Tibial artery (tissue), 4 donors: ENCODE results near the gene PLA2G2C.

ENCODE experiments used
- DNase-seq, 2 donors: peaks; one replicate each; pipeline ENCODE4 v3.0.0-alpha.2; 2019
- H3K27ac ChIP-seq, 2 donors: fragments of 200-600 bp; sonication (generic) in 1 of 2; 1 replicate in 1 of 2; 2 replicates in 1 of 2; pipeline ENCODE4 v1.5.1; 2018 to 2019; ENCODE audit warnings: mild to moderate bottlenecking in 1 of 2
- H3K27me3 ChIP-seq, 2 donors: fragments of 200-600 bp; sonication (generic) in 1 of 2; one replicate each; pipeline versions ENCODE4 v1.5.1 to v1.6.0; 2016 to 2019
- H3K36me3 ChIP-seq, 3 donors: fragments of 200-600 bp; sonication (generic) in 2 of 3; one replicate each; pipeline ENCODE4 v1.5.1; 2016 to 2019; ENCODE audit warnings: mild to moderate bottlenecking in 2 of 3
- H3K4me1 ChIP-seq, 4 donors: fragments of 200-600 bp; sonication (generic) in 2 of 4; 1 replicate in 3 of 4; 2 replicates in 1 of 4; pipeline ENCODE4 v1.5.1; 2016 to 2019
- H3K4me3 ChIP-seq, 2 donors: fragments of 200-600 bp; sonication (generic) in 1 of 2; 1 replicate in 1 of 2; 2 replicates in 1 of 2; pipeline ENCODE4 v1.5.1; 2018 to 2019; ENCODE audit warnings: mild to moderate bottlenecking in 2 of 2
- H3K9me3 ChIP-seq, 3 donors: fragments of 200-600 bp; sonication (generic) in 1 of 3; one replicate each; pipeline ENCODE4 v1.5.1; 2016 to 2019
- CTCF ChIP-seq, 2 experiments: fragments of 200-600 bp in 1 of 2; fragments of 450-650 bp in 1 of 2; IDR thresholded peaks; one replicate each; pipeline ENCODE4 v1.5.1; 2017 to 2019; ENCODE audit warnings: antibody characterized with exemption in 2 of 2, mild to moderate bottlenecking in 1 of 2, moderate library complexity in 1 of 2
- intact Hi-C: fragments of 100-400 bp; cut with DNase I; formaldehyde crosslinking; loops from one replicate; pipeline ENCODE4 v1.15.0; 2023; ENCODE audit warnings: low total_unique reads

PLA2G2C gene

GRCh38 chr1:20183035-20183434, 3.3 kb downstream of the PLA2G2C start:
- Histone ChIP-seq H3K27me3 (peaks cover 0 to 64% of the 10 kb centered on the region in 2 donors), H3K9me3 (no peaks in the 10 kb centered on the region), H3K27ac (no peak overlapping the region), H3K36me3 (no peaks in the 10 kb centered on the region), H3K4me1 (peaks cover 0 to 16% (median 6%) of the 10 kb centered on the region in 4 donors), H3K4me3 (no peak overlapping the region)
- intact Hi-C loops, result no loop called here
- no peak for DNase-seq
- TF ChIP-seq CTCF (IDR thresholded peaks at IDR 0.05), result no peak

GRCh38 chr1:20182415-20182814, 3.9 kb downstream of the PLA2G2C start:
- H3K27me3 ChIP-seq, result peaks cover 0 to 60% of the 10 kb centered on the region in 2 donors
- H3K36me3 ChIP-seq, result no peaks in the 10 kb centered on the region
- H3K27ac ChIP-seq, result no peak overlapping the region
- no peak overlapping the region for H3K4me3 ChIP-seq
- no peak for TF ChIP-seq CTCF (IDR thresholded peaks at IDR 0.05)
- peaks cover 0 to 16% (median 6%) of the 10 kb centered on the region in 4 donors for H3K4me1 ChIP-seq
- no peak for DNase-seq
- H3K9me3 ChIP-seq, result no peaks in the 10 kb centered on the region
- intact Hi-C loops, result no loop called here

- Histone ChIP-seq H3K9me3 (no peaks in the 10 kb centered on the region), H3K36me3 (no peaks in the 10 kb centered on the region), H3K27me3 (peaks cover 0 to 47% of the 10 kb centered on the region in 2 donors), H3K4me1 (peaks cover 0 to 3% (median 2%) of the 10 kb centered on the region in 4 donors), H3K27ac (no peak overlapping the region), H3K4me3 (no peak overlapping the region)
- intact Hi-C loops, result no loop called here
- no peak for TF ChIP-seq CTCF (IDR thresholded peaks at IDR 0.05)
- DNase-seq, result no peak
Observed at GRCh38 chr1:20180844-20181207, 5.5 kb downstream of the PLA2G2C start.

GRCh38 chr1:20180129-20180843, 6.0 kb downstream of the PLA2G2C start:
- TF ChIP-seq CTCF (IDR thresholded peaks at IDR 0.05), result no peak
- Histone ChIP-seq H3K36me3 (no peaks in the 10 kb centered on the region), H3K4me1 (no peaks in the 10 kb centered on the region), H3K9me3 (no peaks in the 10 kb centered on the region), H3K4me3 (no peak overlapping the region), H3K27ac (no peak overlapping the region), H3K27me3 (peaks cover 0 to 42% of the 10 kb centered on the region in 2 donors)
- DNase-seq, result no peak
- intact Hi-C loops, result no loop called here

GRCh38 chr1:20179371-20180128, 6.8 kb downstream of the PLA2G2C start:
- no peak for DNase-seq
- TF ChIP-seq CTCF (IDR thresholded peaks at IDR 0.05), result no peak
- H3K27me3 ChIP-seq, result peaks cover 0 to 34% of the 10 kb centered on the region in 2 donors
- intact Hi-C loops, result no loop called here
- no peaks in the 10 kb centered on the region for H3K4me1 ChIP-seq
- H3K27ac ChIP-seq, result no peak overlapping the region
- no peaks in the 10 kb centered on the region for H3K9me3 ChIP-seq
- no peak overlapping the region for H3K4me3 ChIP-seq
- no peaks in the 10 kb centered on the region for H3K36me3 ChIP-seq
